Omental fat pad (tissue), 4 donors: ENCODE measurements around the gene DOCK2. TPM values are rescaled to one million over a fixed set of nuclear protein-coding genes. Genes with fewer than 3 reads are reported as not detected.
"Not testable (repeated sequence)": the region's sequence is repeated elsewhere in the genome, so short reads cannot be mapped to it uniquely, and the experiment has no call there.

Experiments
- ATAC-seq: fragments of 150-250 bp; one replicate; pipeline ENCODE4 v1.9.1; 2016; ENCODE audit warnings: mild to moderate bottlenecking, moderate library complexity; ENCODE audit not compliant: low FRiP score
- DNase-seq: peaks from one replicate; pipeline ENCODE4 v3.0.0-alpha.2; 2019; ENCODE audit warnings: low spot score
- total RNA-seq, 4 donors: library from RNA; depleted of rRNA; stranded (reverse); fragments of >200 nt; gene quantifications; one replicate each; pipeline ENCODE4 v1.1.0, GENCODE V29; 2016
- TF ChIP-seq, protein P1 (sequence below), 3 donors: fragments of 450-650 bp; IDR thresholded peaks; one replicate each; pipeline ENCODE4 v1.5.1; 2016 to 2017; ENCODE audit warnings: antibody characterized with exemption in 3 of 3, mild to moderate bottlenecking in 3 of 3, moderate library complexity in 2 of 3

DOCK2 gene
- total RNA-seq, 4 donors from 2014 or later, result 28.4 to 55.6 (median 41.3) TPM

DNA sequence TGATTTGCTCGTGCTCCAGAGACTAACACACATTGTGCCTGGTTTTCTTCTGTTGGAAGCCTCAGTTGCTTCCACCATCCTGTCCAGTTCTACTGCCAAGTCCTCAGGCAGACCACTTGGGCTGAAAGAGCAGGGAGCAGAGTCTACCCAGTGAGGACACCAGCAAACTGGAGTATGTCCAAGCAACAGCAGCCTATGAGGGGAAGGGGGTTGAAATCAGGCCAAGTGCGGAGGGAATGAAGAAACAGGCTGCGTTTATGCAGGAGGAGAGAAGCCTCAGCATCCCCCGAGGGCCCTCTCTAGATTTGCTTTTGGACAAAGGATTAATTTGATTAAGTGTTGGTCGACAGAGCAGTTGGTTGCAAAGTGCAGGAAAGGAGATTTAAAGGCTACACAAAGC, 14.5 kb downstream of the DOCK2 start:
- no peak for ATAC-seq
- TF ChIP-seq, protein P1, sequence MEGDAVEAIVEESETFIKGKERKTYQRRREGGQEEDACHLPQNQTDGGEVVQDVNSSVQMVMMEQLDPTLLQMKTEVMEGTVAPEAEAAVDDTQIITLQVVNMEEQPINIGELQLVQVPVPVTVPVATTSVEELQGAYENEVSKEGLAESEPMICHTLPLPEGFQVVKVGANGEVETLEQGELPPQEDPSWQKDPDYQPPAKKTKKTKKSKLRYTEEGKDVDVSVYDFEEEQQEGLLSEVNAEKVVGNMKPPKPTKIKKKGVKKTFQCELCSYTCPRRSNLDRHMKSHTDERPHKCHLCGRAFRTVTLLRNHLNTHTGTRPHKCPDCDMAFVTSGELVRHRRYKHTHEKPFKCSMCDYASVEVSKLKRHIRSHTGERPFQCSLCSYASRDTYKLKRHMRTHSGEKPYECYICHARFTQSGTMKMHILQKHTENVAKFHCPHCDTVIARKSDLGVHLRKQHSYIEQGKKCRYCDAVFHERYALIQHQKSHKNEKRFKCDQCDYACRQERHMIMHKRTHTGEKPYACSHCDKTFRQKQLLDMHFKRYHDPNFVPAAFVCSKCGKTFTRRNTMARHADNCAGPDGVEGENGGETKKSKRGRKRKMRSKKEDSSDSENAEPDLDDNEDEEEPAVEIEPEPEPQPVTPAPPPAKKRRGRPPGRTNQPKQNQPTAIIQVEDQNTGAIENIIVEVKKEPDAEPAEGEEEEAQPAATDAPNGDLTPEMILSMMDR (IDR thresholded peaks at IDR 0.05), result no peak
- DNase-seq, result no peak

DNA sequence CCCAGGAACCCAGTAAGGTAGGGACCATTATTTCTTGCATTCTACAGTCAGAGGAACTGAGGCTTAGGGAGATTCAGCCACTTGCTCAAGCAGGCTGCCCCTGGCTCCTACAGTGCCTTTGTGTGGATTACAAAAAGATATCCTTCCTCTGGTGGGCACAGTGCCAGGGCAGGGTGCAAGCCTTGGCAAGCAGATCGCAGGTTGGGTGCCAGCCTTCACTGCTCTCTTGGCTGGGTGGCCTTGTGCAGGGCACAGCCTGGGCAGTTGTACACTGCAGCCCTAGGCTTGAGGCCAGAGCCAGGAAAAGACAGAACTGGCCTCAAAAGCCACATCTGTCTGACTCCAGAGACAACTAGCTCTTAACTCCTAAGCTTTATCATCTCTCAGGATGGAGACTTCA, 15.0 kb downstream of the DOCK2 start:
- TF ChIP-seq, protein P1 (IDR thresholded peaks at IDR 0.05), result no peak
- ATAC-seq, result no peak
- DNase-seq, result no peak

DNA sequence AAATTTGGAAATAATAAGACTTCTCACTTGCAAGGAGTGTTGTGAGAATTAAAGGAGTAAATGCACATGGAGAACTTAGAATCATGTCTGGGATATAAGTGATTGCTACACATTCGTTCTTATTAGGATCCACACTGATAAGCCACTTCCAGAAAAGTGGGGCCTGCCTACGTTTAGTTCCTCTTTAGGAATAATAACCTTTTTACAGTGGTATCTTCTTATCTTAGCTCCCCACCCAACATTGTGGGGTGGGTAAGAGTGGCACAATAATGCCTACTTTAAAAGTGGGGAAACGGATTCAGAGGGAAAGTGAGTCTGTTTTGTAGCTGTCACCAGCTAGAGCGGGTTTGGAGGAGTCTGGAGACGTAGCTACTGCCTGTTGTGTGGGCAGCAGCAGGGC, 16.0 kb downstream of the DOCK2 start:
- TF ChIP-seq, protein P1 (IDR thresholded peaks at IDR 0.05), result no peak
- no peak for DNase-seq
- ATAC-seq, result no peak

DNA sequence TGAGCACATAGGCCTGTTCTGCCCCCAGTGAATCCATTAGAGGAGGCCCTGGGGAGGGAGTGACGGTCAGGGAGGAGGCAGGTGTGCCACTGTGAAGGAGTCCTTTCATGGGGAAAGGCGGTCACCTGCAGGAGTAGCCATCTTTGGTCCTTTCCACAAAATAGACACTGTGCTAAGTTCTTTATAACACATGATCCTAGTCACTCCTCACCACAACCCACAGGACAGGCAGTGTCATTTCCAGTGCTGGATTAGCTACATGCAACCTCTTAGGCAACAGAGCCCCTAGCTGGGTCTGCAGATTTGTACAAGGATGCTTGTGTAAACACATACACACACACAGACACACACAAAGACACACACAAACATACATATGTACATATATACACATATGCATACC, 18.3 kb downstream of the DOCK2 start:
- TF ChIP-seq, protein P1 (IDR thresholded peaks at IDR 0.05), result no peak
- no peak for ATAC-seq
- no peak for DNase-seq

DNA sequence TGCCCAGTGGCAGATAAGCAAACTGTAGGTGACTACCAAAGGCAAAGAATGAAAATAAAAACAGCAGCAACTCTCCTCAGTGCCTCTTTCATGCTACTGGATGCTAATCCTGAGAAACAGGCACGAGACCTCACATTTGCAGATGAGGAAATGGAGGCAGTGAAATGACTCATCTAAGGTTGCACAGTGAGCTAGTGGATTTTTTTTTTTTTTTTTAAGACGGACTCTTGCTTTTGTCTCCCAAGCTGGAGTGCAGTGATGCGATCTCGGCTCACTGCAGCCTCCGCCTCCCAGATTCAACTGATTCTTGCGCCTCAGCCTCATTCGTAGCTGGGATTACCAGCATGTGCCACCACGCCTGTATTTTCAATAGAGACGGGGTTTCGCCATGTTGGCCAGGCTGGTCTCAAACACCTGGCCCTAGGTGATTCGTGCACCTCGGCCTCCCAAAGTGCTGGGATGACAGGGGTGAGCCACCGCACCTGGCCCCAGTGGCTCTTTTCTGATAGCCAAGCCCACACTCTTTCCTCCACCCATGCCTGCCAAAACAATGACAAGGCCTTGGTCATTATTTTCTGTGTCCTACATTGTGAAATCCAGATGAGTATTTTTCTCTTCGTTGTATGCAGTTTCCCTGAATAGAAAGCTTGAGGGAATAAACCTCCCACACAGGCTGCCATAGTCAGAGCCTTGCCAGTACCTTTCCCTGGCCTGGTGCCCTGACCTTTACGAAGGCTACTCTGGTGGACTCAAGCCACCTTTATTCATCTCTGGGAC, 19.2 kb downstream of the DOCK2 start:
- no peak for DNase-seq
- TF ChIP-seq, protein P1 (IDR thresholded peaks at IDR 0.05), result no peak
- no peak for ATAC-seq

DNA sequence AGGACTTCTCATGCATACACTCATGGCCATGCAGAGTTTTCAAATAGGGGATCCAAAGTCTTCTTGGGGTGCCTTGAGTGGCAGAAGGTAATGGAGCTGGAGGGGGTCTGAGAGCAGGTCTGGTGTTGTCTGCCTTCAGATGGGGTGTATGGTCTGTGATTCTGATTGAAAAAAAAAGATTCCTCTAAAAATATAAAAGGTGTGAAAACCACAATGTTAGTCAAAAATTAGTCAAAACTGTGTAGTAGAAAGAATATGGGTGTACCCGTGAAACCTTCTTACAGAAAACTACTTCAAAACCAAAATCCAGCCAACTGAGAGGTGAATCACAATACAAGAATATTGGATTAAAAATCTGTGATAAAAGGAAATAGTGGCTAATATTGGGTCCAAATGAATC, 20.1 kb downstream of the DOCK2 start:
- DNase-seq (no peak), ATAC-seq (no peak)
- TF ChIP-seq, protein P1 (IDR thresholded peaks at IDR 0.05), result no peak

DNA sequence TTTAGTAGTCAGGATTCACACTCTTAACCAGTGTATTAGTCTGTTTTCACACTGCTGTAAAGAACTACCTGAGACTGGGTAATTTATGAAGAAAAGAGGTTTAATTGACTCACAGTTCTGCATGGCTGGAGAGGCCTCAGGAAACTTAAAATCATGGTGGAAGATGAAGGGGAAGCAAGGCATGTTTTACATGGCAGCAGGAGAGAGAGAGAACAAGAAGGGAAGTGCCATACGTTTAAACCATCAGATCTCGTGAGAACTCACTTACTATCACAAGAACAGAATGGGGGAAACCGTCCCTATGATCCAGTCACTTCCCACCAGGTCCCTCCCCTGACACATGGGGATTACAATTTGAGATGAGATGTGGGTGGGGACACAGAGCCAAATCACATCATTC, 25.4 kb downstream of the DOCK2 start:
- not testable (repeated sequence) for ATAC-seq, DNase-seq
